SK-N-SH (cell line): ENCODE results near the gene NEIL3. TPM values are rescaled to one million over a fixed set of nuclear protein-coding genes. Genes with fewer than 3 reads are reported as not detected.

Experiments
- CTCF ChIA-PET: fragments of 300-600, 350-600 bp; formaldehyde crosslinking; extraction: SDS; loops from one replicate; lab custom pipeline; 2021; lab: Yijun Ruan, JAX
- POLR2A ChIA-PET: fragments of 350-600 bp; sonication (Branson Sonifier 250); formaldehyde crosslinking; extraction: SDS; loops from one replicate; lab custom pipeline; 2020; ENCODE audit warnings: antibody characterized with exemption, inconsistent platforms; lab: Yijun Ruan, JAX
- DNase-seq: peaks from one replicate; pipeline ENCODE4 v3.0.0; 2012
- H2AFZ ChIP-seq: fragments of 200-600 bp; sonication (generic); 2 replicates; pipeline ENCODE4 v1.8.1; 2016; ENCODE audit warnings: antibody characterized with exemption, mild to moderate bottlenecking, low read depth
- H3F3A ChIP-seq: fragments of 200-600 bp; sonication (generic); replicated peaks from 2 replicates; pipeline ENCODE3; 2016; ENCODE audit warnings: antibody characterized with exemption, mild to moderate bottlenecking; ENCODE audit not compliant: insufficient read depth
- H3K27ac ChIP-seq, 2 experiments: fragments of 200-500 bp in 1 of 2; fragments of 200-600 bp in 1 of 2; sonication (Bioruptor generic) in 1 of 2; sonication (generic), shearing (Covaris generic) in 1 of 2; 2 replicates each; pipeline versions ENCODE4 v1.5.1 to v1.6.1; 2014 to 2016; ENCODE audit warnings: low read depth in 2 of 2, inconsistent platforms in 1 of 2, low read length in 1 of 2, mild to moderate bottlenecking in 1 of 2, mixed read lengths in 1 of 2
- H3K27me3 ChIP-seq: fragments of 200-600 bp; sonication (generic), shearing (Covaris generic); 2 replicates; pipeline ENCODE4 v1.6.1; 2016; ENCODE audit warnings: mixed run types; ENCODE audit not compliant: insufficient read depth
- H3K36me3 ChIP-seq, 2 experiments: fragments of 200-500 bp in 1 of 2; fragments of 200-600 bp in 1 of 2; sonication (Bioruptor generic) in 1 of 2; sonication (generic) in 1 of 2; replicated peaks in 1 of 2; 2 replicates each; pipeline versions ENCODE3 to v1.5.1; 2014 to 2016; ENCODE audit warnings: low read length in 1 of 2, mild to moderate bottlenecking in 1 of 2; ENCODE audit not compliant: insufficient read depth in 2 of 2, control insufficient read depth in 1 of 2
- H3K4me1 ChIP-seq, 2 experiments: fragments of 200-500 bp in 1 of 2; fragments of 200-600 bp in 1 of 2; sonication (Bioruptor generic) in 1 of 2; sonication (generic), shearing (Covaris generic) in 1 of 2; 2 replicates each; pipeline versions ENCODE4 v1.5.1 to v1.6.1; 2014 to 2016; ENCODE audit warnings: low read depth in 1 of 2, low read length in 1 of 2, mixed run types in 1 of 2; ENCODE audit not compliant: insufficient read depth in 2 of 2, control insufficient read depth in 1 of 2
- H3K4me2 ChIP-seq: fragments of 200-600 bp; sonication (generic), shearing (Covaris generic); 2 replicates; pipeline ENCODE4 v1.6.1; 2017; ENCODE audit warnings: mixed run types
- H3K4me3 ChIP-seq, 2 experiments: fragments of 200-500 bp in 1 of 2; fragments of 200-600 bp in 1 of 2; sonication (Bioruptor generic) in 1 of 2; sonication (generic), shearing (Covaris generic) in 1 of 2; 2 replicates each; pipeline versions ENCODE4 v1.5.1 to v1.8.1; 2014 to 2016; ENCODE audit warnings: low read depth in 2 of 2, inconsistent platforms in 1 of 2, low read length in 1 of 2, mild to moderate bottlenecking in 1 of 2, mixed read lengths in 1 of 2, moderate library complexity in 1 of 2
- H3K79me2 ChIP-seq: fragments of 200-600 bp; sonication (generic); 2 replicates; pipeline ENCODE4 v1.8.1; 2017; ENCODE audit warnings: mild to moderate bottlenecking; ENCODE audit not compliant: insufficient read depth
- H3K9ac ChIP-seq: fragments of 200-600 bp; sonication (generic); 2 replicates; pipeline ENCODE4 v1.6.1; 2017; ENCODE audit warnings: mixed run types
- H3K9me2 ChIP-seq: fragments of 200-600 bp; sonication (generic); 2 replicates; pipeline ENCODE4 v1.6.1; 2017; ENCODE audit warnings: mixed run types
- H3K9me3 ChIP-seq: fragments of 200-600 bp; sonication (generic); 2 replicates; pipeline ENCODE4 v1.6.1; 2017; ENCODE audit warnings: mixed run types, mild to moderate bottlenecking, moderate library complexity
- H4K20me1 ChIP-seq: fragments of 200-600 bp; sonication (generic); 2 replicates; pipeline ENCODE4 v1.6.1; 2017; ENCODE audit warnings: mild to moderate bottlenecking, mixed run types; ENCODE audit not compliant: insufficient read depth
- CHD2 ChIP-seq: fragments of 150-350 bp; IDR thresholded peaks from 2 replicates; pipeline ENCODE4 v1.6.1; 2018; ENCODE audit warnings: low read length; ENCODE audit not compliant: partially characterized antibody
- ELF1 ChIP-seq: IDR thresholded peaks from 2 replicates; pipeline ENCODE4 v1.4.0; 2012
- EZH2phosphoT487 ChIP-seq: fragments of 200-600 bp; sonication (generic); IDR thresholded peaks from 2 replicates; pipeline ENCODE4 v1.6.1; 2017; ENCODE audit warnings: low read depth, mixed run types, mild to moderate bottlenecking, antibody characterized with exemption, moderate library complexity, borderline replicate concordance
- FOSL2 ChIP-seq: IDR thresholded peaks from 2 replicates; pipeline ENCODE4 v1.4.0; 2012; ENCODE audit warnings: low read depth, mild to moderate bottlenecking, moderate library complexity, borderline replicate concordance
- FOXJ3 ChIP-seq: sonication (generic); formaldehyde crosslinking; IDR thresholded peaks from 2 replicates; pipeline ENCODE4 v1.5.1; 2020; ENCODE audit warnings: mild to moderate bottlenecking, missing genetic modification reagents
- GABPA ChIP-seq: IDR thresholded peaks from 2 replicates; pipeline ENCODE4 v1.4.0; 2012; ENCODE audit warnings: low read depth, mild to moderate bottlenecking
- GATA2 ChIP-seq: sonication (generic); formaldehyde crosslinking; IDR thresholded peaks from 2 replicates; pipeline ENCODE4 v1.5.0; 2020; ENCODE audit warnings: mild to moderate bottlenecking, missing genetic modification reagents
- JUND ChIP-seq: IDR thresholded peaks from 2 replicates; pipeline ENCODE4 v1.4.0; 2012
- MXI1 ChIP-seq: IDR thresholded peaks from 2 replicates; pipeline ENCODE4 v1.6.1; 2012; ENCODE audit warnings: mild to moderate bottlenecking, low read depth, low read length, improper control_type of control experiment
- NFIC ChIP-seq: IDR thresholded peaks from 2 replicates; pipeline ENCODE4 v1.4.0; 2012; ENCODE audit warnings: borderline replicate concordance
- NRF1 ChIP-seq: IDR thresholded peaks from 2 replicates; pipeline ENCODE4 v1.6.1; 2012; ENCODE audit warnings: low read depth, mild to moderate bottlenecking, low read length
- POLR2AphosphoS5 ChIP-seq: IDR thresholded peaks from 2 replicates; pipeline ENCODE4 v1.6.1; 2012; ENCODE audit warnings: low read depth, low read length
- RAD21 ChIP-seq: IDR thresholded peaks from 2 replicates; pipeline ENCODE4 v1.6.1; 2012; ENCODE audit warnings: mild to moderate bottlenecking, low read length
- RCOR1 ChIP-seq: fragments of 150-350 bp; IDR thresholded peaks from 2 replicates; pipeline ENCODE4 v1.6.1; 2017; ENCODE audit warnings: antibody characterized with exemption, low read length
- RFX5 ChIP-seq: IDR thresholded peaks from 2 replicates; pipeline ENCODE4 v1.6.1; 2012; ENCODE audit warnings: mild to moderate bottlenecking, improper control_type of control experiment, low read length
- RXRA ChIP-seq: IDR thresholded peaks from 2 replicates; pipeline ENCODE4 v1.4.0; 2012; ENCODE audit warnings: low read depth, mild to moderate bottlenecking, borderline replicate concordance
- SIN3A ChIP-seq: IDR thresholded peaks from 2 replicates; pipeline ENCODE4 v1.6.1; 2012; ENCODE audit warnings: low read depth, mild to moderate bottlenecking, low read length, moderate library complexity, borderline replicate concordance
- SMC3 ChIP-seq: IDR thresholded peaks from 2 replicates; pipeline ENCODE4 v1.6.1; 2012; ENCODE audit warnings: low read depth, low read length, improper control_type of control experiment
- TAF1 ChIP-seq: IDR thresholded peaks from 2 replicates; pipeline ENCODE4 v1.6.1; 2012; ENCODE audit warnings: low read depth, mild to moderate bottlenecking, low read length, moderate library complexity, borderline replicate concordance
- TCF12 ChIP-seq: IDR thresholded peaks from 2 replicates; pipeline ENCODE4 v1.4.0; 2012
- WGBS: methylation state at CpG from one replicate; pipeline ENCODE4 v1.1.6; 2017; ENCODE audit warnings: low lambda C conversion rate; 5-methylcytosine and 5-hydroxymethylcytosine counted together
- polyA plus RNA-seq, 3 experiments: library from polyadenylated mRNA; depleted of rRNA; stranded (reverse); fragments of >200 nt; gene quantifications; 2 replicates each; pipeline ENCODE4 v1.2.3, GENCODE V29; 2012
- TF ChIP-seq, protein P1 (sequence below): IDR thresholded peaks from 2 replicates; pipeline ENCODE4 v1.4.0; 2012; ENCODE audit warnings: low read depth, borderline replicate concordance
- TF ChIP-seq, protein P2 (sequence below): fragments of 200-600 bp; sonication (generic); IDR thresholded peaks from 2 replicates; pipeline ENCODE4 v1.6.1; 2017; ENCODE audit warnings: antibody characterized with exemption, mild to moderate bottlenecking, moderate library complexity
- TF ChIP-seq, protein P3 (sequence below): IDR thresholded peaks from 2 replicates; pipeline ENCODE4 v1.4.0; 2012; ENCODE audit warnings: low read depth, borderline replicate concordance

NEIL3 gene
- polyA plus RNA-seq, 1 of the 3 experiments (the other 2 are of a cell fraction), result 3.6 TPM

DNA sequence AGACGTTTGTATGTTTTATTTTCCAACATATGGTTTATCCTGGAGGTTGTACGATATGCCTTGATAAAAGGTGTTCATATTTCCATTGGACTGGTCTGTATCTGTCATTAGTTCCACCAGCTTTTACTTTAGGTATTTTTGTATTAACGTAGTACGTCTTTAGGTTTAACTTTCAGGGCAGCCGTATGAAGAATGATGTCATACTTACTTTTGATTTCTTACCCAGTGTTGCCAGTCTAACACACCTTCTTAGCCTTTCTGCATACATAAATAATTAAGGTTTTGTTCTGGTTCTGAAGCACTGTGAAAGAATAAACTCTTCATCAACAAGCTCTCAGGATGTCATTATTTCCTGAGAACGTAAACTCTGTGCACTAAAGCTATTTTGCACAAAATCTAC is 18.9 kb upstream of the NEIL3 start:
- H3K4me3 ChIP-seq, result no peak overlapping the region
- no peak overlapping the region for H3K4me2 ChIP-seq
- H3K36me3 ChIP-seq, result no peaks in the 10 kb centered on the region
- no peak overlapping the region for H2AFZ ChIP-seq
- TF ChIP-seq TCF12 (no peak), FOXJ3 (CRISPR knock-in tag) (no peak), RXRA (no peak), JUND (no peak), GABPA (no peak), RFX5 (no peak), SMC3 (no peak), NFIC (no peak), POLR2AphosphoS5 (no peak), MXI1 (no peak), EZH2phosphoT487 (no peak), TAF1 (no peak), NRF1 (no peak), CHD2 (no peak), ELF1 (no peak)
- TF ChIP-seq, protein P1, sequence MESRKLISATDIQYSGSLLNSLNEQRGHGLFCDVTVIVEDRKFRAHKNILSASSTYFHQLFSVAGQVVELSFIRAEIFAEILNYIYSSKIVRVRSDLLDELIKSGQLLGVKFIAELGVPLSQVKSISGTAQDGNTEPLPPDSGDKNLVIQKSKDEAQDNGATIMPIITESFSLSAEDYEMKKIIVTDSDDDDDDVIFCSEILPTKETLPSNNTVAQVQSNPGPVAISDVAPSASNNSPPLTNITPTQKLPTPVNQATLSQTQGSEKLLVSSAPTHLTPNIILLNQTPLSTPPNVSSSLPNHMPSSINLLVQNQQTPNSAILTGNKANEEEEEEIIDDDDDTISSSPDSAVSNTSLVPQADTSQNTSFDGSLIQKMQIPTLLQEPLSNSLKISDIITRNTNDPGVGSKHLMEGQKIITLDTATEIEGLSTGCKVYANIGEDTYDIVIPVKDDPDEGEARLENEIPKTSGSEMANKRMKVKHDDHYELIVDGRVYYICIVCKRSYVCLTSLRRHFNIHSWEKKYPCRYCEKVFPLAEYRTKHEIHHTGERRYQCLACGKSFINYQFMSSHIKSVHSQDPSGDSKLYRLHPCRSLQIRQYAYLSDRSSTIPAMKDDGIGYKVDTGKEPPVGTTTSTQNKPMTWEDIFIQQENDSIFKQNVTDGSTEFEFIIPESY, result no peak
- TF ChIP-seq, protein P2, sequence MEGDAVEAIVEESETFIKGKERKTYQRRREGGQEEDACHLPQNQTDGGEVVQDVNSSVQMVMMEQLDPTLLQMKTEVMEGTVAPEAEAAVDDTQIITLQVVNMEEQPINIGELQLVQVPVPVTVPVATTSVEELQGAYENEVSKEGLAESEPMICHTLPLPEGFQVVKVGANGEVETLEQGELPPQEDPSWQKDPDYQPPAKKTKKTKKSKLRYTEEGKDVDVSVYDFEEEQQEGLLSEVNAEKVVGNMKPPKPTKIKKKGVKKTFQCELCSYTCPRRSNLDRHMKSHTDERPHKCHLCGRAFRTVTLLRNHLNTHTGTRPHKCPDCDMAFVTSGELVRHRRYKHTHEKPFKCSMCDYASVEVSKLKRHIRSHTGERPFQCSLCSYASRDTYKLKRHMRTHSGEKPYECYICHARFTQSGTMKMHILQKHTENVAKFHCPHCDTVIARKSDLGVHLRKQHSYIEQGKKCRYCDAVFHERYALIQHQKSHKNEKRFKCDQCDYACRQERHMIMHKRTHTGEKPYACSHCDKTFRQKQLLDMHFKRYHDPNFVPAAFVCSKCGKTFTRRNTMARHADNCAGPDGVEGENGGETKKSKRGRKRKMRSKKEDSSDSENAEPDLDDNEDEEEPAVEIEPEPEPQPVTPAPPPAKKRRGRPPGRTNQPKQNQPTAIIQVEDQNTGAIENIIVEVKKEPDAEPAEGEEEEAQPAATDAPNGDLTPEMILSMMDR, result no peak
- H3K9me2 ChIP-seq, result no peaks in the 10 kb centered on the region
- no peak for DNase-seq
- CTCF ChIA-PET, result interaction anchor here (0.9 kb wide), 1 partner anchor 47 kb away, joined by 7 read pairs; no protein-coding TSS in a partner anchor
- H3K9ac ChIP-seq, result no peak overlapping the region
- 78% methylated on average over 6 of the region's 6 CpGs for WGBS
- H3F3A ChIP-seq, result no peaks in the 10 kb centered on the region
- H3K27me3 ChIP-seq, result no peaks in the 10 kb centered on the region
- POLR2A ChIA-PET, result no interaction called here
- H3K9me3 ChIP-seq, result no peaks in the 10 kb centered on the region
- no peaks in the 10 kb centered on the region for H4K20me1 ChIP-seq
- no peak overlapping the region for H3K27ac ChIP-seq
- no peaks in the 10 kb centered on the region; a peak in 1 of 4 replicates for H3K4me1 ChIP-seq
- H3K79me2 ChIP-seq, result no peaks in the 10 kb centered on the region

DNA sequence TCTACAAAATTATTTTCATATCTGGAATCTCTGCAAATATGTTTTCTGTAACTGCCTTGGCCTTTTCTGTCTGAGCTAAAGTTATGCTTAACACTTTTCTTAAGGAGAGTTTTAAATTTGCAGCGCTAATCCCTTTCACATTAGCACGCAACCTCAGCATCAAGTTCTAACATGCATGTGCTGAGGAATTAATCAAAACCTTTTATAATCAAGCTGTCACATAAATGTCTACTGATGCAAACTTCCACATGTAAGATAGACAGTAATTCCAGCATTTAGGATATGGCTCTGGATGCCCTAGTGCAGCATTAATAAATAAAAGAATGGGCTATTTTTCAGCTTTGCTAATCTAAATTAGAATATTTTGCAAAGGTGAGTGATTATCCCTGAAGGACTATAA is 17.5 kb upstream of the NEIL3 start:
- WGBS, result 93% methylated on average over 2 of the region's 2 CpGs
- TF ChIP-seq ELF1 (no peak), FOSL2 (no peak), RAD21 (no peak), TCF12 (no peak), CHD2 (no peak), NFIC (no peak), RXRA (no peak), RCOR1 (no peak), RFX5 (no peak), SIN3A (no peak), GATA2 (no peak), EZH2phosphoT487 (no peak), TAF1 (no peak), NRF1 (no peak)
- TF ChIP-seq, protein P3, sequence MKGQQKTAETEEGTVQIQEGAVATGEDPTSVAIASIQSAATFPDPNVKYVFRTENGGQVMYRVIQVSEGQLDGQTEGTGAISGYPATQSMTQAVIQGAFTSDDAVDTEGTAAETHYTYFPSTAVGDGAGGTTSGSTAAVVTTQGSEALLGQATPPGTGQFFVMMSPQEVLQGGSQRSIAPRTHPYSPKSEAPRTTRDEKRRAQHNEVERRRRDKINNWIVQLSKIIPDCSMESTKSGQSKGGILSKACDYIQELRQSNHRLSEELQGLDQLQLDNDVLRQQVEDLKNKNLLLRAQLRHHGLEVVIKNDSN, result no peak
- Histone ChIP-seq H3F3A (no peaks in the 10 kb centered on the region), H3K4me3 (no peak overlapping the region), H3K79me2 (no peaks in the 10 kb centered on the region), H3K27ac (no peak overlapping the region), H3K36me3 (no peaks in the 10 kb centered on the region), H3K9me3 (no peaks in the 10 kb centered on the region), H3K27me3 (no peaks in the 10 kb centered on the region), H4K20me1 (no peaks in the 10 kb centered on the region), H2AFZ (no peak overlapping the region), H3K9me2 (no peaks in the 10 kb centered on the region), H3K4me2 (no peak overlapping the region), H3K4me1 (no peaks in the 10 kb centered on the region; a peak in 1 of 4 replicates), H3K9ac (no peak overlapping the region)
- POLR2A ChIA-PET, result no interaction called here
- no peak for DNase-seq
- CTCF ChIA-PET, result interaction anchor here (1.0 kb wide), 1 partner anchor 12 kb away, joined by 5 read pairs; no protein-coding TSS in a partner anchor
